Iris pigment epithelial cell (primary cell): Measurements from ENCODE around the gene FBLN5.
"Not testable (repeated sequence)": the region's sequence is repeated elsewhere in the genome, so short reads cannot be mapped to it uniquely, and the experiment has no call there.

Experiments used
- DNase-seq: peaks from one replicate; pipeline ENCODE4 v3.0.0-alpha.2; 2011; ENCODE audit warnings: low read depth

FBLN5 gene

DNA sequence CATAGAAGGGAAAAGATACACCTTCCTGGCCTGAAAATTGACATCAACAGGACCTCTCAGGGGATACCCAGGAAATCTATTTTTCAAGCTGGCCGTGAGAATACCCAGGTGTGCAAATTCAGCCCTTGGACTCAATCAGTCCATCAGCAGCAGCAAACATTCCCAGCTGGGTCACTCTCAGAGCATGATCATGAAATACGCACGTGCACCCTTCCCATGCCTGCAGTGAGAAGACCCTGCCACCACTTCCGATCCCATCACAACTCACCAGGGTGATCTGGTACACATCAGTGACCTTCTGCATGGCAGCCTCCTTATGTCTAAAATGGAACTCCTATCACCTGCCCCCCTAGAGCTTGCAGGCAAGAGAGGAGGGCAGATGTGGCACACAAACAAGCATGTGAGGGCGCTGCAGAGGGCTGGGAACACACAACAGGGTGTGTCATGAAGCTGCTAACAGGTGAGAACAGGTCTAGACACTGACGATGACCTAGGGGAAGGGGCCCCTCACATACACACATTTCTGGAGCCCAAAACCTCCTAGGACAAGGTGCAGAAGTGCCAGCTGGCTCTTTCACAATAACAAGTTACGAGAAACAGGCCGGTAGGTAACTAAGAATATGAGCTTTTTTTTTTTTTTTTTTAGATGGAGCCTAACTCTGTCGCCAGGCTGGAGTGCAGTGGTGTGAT lies 42.4 kb downstream of the FBLN5 start:
- DNase-seq: no peak

DNA sequence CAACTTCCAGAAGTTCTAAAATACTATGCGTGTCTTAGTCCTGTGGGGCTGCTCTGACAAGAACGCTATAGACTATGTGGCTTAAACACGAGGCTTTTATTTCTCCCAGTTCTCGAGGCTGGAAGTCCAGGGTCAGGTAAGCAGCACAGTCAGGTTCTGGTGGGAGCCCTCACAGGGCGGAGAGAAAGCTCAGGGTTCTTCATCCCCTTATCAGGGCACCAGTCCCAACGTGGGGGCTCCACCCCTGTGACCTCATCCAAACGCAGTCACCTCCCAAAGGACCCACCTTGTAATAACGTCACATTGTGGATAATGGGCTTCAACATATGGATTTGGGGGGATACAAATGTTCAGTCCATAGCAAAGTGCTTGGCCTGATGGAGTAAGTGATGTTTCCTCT lies 43.0 kb downstream of the FBLN5 start:
- no peak for DNase-seq

DNA sequence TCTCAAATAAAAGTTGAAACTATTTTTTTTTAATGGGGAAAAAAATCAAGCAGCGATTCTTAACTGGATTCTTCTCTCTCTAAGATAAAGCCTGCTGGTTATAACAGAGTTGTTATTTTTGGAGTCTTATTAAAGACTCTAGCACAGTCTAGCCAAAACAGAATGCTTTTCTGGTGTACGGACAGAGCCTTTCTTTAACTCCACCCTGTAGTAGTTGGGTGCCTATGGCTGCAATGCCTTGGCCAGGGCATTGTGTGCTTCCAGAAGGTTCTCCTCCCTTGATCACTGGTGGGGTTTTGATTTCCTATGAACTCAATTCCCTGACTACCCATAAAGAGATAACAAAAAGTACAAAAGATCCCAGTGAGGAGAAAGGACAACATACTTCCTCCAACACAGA lies 44.4 kb downstream of the FBLN5 start:
- no peak for DNase-seq

DNA sequence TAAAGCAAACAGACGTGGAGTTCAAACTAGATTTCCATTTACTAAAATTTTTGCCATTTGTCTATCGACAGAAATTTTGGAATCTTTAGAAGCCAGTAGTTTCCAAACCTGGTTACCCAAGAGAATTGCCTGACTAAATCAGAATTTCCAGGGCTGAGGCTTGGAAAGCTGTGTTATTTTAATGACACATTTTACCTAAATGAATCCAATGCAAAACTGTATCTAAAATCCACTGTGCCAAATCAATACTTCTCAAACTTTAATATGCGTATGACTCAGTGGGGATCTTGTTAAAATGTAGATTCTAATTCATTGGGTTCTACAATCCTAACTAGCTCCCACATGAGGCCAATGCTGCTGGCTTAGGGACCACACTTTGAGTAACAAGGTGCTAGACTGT lies 45.2 kb downstream of the FBLN5 start:
- no peak for DNase-seq

DNA sequence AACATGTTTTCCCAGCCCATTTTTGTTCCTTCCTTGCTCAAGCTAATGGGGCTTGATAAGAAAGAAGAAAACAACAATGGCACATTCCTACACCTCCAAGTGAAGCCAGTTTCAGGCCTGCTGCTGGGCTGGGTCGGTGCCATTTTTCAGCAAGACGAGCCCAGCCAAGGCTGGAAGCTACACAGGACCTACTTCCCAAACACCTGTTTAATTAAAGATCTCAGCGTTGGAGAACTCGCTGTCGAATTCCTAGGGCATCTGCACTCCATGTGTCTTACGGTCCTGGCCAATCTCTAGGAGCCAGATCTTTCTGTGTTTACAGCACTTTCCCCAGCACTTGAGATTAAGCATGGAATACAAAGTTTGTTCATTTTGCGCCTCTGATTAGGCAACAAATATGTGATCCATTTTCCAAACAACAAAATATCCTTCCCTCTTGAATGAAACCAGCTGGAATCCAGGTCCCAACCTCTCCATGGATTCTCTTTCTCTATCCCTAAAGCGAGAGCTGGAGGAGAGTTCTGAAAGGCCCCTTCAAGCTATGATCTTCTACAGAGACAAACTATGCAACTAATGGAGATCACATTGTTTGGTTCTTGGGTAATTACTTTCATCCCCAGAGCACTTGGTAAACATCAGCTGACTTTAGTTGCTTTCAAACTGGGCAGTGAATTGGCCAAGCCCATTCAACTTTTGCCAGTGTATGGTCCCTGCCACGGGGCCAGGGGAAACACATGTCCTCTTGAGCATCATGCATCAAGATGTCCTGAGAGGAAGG lies 45.9 kb downstream of the FBLN5 start:
- DNase-seq: no peak

DNA sequence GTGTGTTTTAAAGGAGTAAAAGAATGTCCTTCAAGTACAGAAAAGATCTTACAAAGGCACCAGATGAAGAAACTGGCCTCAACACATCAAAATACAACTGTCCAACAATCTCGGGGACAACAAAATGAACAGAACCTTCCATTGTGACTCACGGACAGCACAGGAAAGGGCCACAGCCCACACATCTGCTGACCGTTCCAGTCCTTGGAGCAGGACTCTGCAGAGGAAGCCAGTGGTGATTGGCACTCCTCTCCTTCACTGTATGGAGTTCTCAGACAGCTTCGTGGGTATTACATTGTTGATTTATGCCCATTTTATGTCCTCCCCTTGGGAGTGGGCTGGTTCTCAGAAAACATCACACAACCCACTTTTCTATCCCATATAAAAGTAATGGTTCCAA lies 47.7 kb downstream of the FBLN5 start:
- DNase-seq: no peak

DNA sequence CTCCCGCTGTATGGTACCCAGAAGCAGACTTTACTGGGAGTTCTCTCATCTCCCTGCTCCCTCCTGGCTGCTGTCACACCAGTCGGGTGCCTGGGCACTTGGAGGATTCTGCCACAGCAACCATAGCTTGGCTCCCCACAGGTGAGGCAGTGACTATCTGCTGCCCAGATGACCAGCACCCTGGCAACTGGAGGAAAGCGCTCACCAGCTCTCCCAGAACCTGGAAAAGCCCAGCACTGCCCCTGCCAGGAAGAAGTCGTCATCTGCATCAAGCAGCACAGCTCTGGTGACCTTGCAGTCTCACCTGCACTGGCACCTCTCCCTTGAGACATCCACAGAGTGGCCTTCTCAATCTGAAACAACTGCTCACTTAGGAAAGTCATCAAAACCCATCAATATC lies 48.3 kb downstream of the FBLN5 start:
- DNase-seq: no peak

DNA sequence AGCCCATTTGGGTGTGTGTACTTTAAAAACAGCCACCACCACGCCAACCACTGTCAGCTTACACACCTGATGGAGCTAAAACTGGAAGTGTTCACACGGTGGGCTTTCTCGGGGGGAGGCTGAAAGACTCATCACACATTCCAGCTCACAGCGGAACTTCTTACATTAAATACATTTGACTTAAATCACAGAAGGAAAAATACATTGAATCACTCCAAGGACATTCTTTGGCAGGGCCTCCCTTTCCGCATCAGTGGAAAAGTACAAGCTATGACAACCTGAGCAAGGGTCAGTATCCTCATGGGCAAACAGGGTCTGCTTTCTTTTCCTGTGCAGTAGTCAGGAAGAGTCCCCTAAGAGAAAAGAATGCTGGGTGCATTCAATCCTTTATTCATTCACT lies 49.1 kb downstream of the FBLN5 start:
- no peak for DNase-seq

DNA sequence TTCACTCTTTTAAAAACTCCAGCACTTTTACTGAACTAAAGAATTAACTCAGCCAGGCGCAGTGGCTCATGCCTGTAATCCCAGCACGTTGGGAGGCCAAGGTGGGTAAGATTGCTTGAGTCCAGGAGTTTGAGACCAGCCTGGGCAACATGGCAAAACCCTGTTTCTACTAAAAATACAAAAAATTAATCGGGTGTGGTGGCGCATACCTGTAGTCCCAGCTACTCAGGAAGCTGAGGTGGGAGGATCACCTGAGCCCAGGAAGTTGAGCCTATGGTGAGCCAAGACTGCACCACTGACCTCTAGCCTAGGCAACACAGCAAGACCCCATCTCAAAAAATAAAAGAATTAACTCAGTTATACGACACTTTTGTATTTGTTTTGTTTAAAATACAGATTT lies 49.8 kb downstream of the FBLN5 start:
- DNase-seq: not testable (repeated sequence)

DNA sequence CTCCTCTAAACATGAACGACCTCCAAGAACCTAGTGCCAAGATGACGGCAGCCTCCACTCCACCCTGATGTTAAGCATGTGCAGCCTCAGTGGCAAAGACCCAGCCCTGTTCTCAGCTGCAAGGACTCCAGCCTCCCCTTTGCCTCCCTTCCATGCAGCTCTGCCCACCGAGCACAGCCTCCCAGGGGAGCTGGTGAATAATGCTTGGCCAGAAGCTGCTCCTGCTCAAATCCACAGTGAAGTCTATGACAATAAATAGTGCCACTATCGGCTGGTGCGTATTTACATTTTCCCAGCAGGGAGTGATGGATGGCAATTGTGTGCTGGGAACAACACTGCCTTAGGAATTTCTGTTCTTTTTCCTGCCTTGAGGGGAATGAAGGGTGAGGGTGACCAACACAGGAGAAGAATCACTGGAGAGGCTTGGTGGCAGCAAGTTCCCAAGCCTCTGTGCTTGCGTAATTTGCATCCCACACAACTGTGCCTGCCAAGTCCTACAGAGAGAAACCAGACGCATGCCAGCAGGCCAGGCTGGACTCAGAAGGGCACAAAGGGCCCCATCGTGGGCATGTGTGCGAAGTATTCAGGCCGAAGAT lies 50.3 kb downstream of the FBLN5 start:
- peak; percentile 36 for DNase-seq

DNA sequence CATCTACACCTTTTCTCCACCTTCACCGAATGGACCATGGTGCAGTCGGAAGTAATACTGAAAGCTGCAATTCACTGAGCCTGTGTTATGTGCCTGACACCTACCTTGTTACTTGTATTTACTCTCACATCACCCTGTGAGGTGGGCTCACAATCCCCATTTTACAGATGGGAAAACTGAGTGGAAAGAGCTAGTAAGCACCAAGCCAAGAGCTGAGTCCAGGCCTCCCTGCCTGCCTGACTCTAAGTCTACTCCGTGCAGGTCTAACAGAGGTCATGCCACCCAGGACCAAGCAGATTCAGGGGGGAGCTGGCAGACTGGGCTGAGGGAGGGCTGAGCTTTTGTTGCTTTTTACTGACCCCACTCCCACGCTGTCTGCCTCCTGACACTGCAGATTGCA lies 51.1 kb downstream of the FBLN5 start:
- DNase-seq: no peak

DNA sequence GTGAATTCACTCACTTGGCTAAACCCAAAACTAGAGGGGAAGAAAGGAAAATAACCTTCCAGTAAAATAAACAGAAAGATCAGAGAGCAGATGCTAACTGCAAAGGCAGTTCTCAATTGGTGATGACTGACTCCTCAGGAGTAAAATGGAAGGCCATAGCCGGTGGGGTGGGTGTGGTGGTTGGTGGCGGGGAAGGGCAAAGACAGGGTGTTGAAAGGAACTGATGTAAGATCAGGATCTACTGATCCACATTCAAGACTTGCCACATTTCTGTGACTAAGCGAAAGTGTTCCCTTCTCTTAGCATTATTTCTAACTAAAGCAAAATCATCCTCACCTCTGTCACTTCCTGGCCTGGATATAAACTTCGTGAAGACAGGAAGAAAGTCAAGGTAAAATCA lies 53.8 kb downstream of the FBLN5 start:
- no peak for DNase-seq

DNA sequence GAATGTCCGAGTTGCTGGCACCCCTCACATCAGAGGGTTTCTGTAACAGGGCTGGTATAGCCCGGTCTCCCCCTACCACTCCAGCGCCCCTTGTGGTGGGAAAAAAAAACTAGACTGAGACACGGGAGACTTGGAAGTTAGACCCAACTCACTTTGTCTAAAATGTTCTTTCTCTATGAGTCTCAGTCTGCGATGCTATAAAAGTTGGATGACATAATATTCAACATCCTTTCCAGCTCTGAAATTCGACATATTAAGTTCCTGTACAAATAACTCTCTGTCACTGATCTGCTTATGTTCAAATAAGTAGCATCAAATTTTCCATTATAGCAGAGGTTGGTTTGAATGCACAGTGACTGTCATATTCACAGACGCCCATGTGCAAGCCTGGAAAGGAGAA lies 54.5 kb downstream of the FBLN5 start:
- no peak for DNase-seq

DNA sequence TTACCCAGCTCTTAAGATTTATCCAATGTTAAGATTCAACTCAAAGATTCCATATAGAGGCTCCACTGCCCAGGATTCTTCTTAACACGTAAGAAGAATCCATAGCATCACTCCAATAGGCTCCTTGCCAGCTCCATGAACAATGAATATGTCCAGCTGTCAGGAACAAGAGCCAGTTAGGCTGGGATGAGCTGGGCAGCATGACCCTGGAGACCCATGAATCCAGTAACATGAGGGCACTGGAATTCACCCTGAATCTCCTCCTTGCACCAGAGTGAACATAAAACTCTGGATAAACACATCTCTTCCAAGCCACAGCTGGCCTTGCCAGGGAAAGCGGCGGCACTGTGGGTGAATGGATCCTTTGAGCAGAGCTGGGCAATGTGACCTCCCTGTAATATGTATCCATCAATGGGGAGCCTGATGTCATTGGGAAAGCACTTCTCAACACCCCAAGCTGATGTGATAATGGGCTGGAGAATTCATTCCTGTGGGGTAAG lies 55.7 kb downstream of the FBLN5 start:
- DNase-seq: no peak

DNA sequence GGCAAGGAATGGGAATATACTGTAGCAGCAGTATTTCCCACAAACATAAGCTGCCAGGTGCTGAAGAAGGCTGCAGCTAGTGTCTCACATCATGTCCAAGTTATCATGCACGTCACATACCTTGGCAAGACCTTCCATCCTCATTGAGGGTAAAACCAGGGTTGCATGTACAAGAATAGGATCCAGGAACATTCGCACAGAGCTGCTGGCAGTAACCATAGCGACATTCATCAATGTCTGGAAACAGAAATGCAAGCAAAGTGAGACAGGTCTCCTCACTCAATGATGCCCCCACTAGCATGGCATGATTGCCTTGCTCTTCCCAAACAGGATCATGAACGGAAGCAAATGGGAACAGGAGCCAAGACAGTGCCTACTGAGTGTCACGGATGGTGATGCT lies 56.4 kb downstream of the FBLN5 start:
- DNase-seq: no peak

DNA sequence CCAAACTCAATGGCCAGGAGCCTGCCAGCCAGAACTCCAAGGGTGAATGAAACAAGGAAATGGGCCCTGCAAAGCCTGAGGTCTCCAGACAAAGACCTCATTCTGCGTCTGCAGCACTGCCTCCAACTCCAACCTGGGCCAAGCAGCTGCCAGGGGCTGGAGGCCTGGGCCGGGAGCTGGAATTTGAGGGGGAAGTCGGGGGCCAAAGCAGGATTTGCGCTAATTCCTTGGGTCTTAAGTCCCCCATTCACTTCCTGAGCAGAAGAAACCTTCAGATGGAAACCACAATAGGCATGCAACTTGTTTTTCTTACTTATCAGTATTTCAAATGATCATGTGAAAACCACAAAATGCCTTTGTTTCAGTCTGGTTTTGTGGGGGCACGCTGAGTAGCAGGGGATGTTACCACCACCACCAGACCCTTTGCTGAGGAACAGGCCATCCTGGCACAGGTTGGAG lies 57.2 kb downstream of the FBLN5 start:
- DNase-seq: peak; percentile 35

DNA sequence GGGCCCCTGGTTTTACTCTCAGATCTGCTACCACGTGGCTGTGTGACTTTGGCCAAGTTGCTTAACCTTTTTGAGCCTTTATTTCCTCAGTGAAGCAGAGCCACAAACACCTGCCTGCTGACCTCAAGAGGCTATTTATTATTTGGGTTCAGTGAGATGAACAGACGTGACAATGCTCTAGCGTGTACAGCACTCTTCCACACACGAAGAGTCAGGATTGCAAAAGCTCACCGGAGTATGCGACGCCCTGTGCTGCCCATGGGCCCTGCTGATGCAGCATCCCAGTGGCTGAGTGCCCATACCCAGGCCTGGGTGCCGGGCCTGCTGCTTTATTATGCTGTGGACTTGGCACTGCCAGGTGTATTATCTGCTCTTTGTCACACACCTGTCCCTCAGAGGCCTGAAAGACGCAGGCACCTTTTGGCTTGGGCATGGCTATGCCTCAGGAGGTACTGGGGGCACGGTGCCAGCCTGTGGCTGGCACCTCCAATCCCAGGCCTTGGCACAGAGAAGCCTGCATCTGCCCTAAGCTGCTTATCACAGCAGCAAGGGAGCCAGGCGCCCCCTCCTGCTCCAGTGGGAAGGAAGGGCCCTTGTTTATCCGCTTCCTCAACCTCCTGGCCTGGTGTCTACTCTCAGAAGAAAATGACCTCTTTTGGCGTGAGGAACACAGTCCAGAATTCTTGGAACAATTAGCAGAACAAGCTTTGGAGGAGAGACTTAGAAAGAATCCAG lies 57.9 kb downstream of the FBLN5 start:
- DNase-seq: no peak

DNA sequence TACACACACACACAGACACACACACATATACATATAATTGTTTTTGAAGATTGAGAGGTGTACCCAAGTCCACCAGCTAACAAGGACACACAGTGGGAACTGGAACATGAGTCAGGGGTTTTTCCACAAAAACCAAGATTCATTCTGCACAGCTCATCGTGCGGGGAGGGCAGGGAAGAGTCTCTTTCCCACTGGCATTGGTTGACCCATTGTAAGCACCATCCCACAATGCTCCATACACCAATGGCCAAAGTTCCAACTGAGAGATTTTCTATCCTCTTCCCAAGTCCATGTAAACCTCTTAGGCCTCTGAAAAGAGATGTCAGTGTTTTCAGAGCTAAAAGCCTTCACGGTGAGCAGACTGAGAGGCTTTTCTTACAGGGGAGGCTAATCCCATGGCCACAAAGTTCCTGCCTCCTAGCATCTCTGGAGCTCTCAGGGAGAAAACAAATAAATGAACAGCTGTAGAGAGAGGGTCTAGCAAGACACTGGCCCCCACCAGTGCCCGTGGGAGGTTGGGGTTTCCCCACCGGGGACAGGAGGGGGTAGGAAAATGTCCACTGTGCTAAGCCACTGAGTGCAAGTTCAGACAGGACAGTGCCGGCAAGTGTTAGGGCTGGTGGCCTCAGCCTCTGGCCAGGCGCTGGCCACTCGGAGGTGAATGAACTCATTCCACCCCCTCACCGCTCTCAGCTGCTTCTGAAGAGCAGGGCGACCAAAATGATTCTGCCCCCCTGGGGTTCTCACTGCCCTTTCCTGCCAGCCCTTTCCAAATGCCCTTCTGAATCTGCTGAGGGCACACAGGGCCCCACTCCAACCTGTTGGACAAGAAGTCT lies 58.6 kb downstream of the FBLN5 start:
- DNase-seq: peak; percentile 26

DNA sequence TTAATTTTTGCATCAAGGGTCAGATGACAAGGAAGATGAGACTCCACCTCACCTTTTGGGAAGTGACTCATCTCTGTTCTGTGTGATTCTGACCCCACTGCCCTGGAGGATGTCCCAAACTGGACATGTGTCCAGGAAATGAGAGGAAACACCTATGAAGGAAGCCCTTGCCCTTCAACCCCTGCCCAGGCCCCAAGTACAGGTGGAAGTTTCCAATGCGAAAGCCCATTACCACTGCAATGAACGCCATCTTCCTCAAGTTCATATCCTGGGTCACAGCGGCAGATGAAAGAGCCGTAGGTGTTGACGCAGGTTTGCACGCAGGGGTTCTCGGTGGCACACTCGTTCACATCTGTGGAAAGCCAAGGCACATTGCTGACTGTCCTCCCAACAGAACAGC lies 60.5 kb downstream of the FBLN5 start:
- no peak for DNase-seq

DNA sequence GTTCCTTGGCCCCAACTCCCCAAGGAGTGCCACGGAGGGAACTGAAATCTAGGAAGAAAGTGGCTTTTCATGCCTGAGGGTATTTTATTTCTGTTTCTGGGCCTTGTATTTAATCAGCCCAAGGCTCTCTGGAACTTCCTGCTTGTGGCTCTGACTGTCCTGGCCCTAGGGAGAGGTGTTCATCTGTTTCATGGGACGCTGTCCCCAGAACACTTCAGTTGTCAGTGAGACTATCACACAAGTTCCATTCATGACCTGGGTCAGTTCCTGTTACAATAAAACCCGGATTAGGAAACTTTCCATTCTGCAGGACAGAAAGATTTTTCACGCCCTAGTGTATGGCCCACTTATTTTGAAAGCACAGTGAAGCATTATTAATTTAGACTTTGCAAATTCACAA lies 61.7 kb downstream of the FBLN5 start:
- no peak for DNase-seq

DNA sequence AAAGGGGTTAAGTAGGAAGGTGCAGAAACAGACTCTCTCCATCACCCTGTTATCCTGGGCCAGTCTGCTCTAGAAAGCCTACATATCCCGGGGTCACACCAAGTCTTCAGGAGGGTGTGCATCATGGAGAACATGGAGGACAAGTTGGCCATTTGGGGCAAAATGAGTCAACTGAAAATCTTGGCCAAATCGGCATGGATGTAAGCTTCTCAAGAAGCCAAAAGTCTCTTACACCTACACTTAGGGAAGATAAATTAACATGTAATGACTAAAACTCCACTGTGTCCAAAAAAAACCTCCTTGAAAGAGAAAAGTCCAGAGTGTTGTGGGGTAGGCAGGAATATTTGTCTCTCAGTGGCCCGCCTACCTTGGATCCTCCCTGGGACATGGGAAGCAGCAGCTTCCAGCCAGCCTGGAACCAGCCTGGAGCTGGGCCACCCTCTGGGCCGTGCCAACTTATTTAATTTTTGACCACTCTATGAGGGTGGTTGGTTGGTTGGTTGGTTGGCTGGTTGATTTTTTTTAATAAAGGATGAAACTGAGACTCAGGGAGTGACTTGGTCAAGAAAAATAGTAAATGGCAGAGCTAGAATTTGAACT lies 62.3 kb downstream of the FBLN5 start:
- no peak for DNase-seq
